ENCODE measurements around the gene CPNE6.

Gene CPNE6

GRCh38 chr14:24055971-24056799 lies 15.2 kb upstream of the CPNE6 start:
- no peak for DNase-seq

- no peak for DNase-seq
These were observed 14.6 kb upstream of the CPNE6 start for GRCh38 chr14:24056800-24057184.

- DNase-seq: no peak
These were observed 14.1 kb upstream of the CPNE6 start for GRCh38 chr14:24057271-24057670.

- no peak for DNase-seq
These were observed 13.5 kb upstream of the CPNE6 start for GRCh38 chr14:24057867-24058259.

- DNase-seq: no peak
These were observed 13.0 kb upstream of the CPNE6 start for GRCh38 chr14:24058260-24058950.

GRCh38 chr14:24058951-24059475 lies 12.3 kb upstream of the CPNE6 start:
- DNase-seq: no peak

- DNase-seq: no peak
These were observed 11.4 kb upstream of the CPNE6 start for GRCh38 chr14:24059841-24060388.

- no peak for DNase-seq
These were observed 10.9 kb upstream of the CPNE6 start for GRCh38 chr14:24060443-24060842.

GRCh38 chr14:24060984-24061913 lies 10.1 kb upstream of the CPNE6 start:
- no peak for DNase-seq

- DNase-seq: no peak
These were observed 9.0 kb upstream of the CPNE6 start for GRCh38 chr14:24062216-24062980.

- no peak for DNase-seq
These were observed 8.0 kb upstream of the CPNE6 start for GRCh38 chr14:24063263-24063836.

- DNase-seq: no peak
These were observed 7.1 kb upstream of the CPNE6 start for GRCh38 chr14:24064091-24064795.

- DNase-seq: no peak
These were observed 6.5 kb upstream of the CPNE6 start for GRCh38 chr14:24064856-24065255.

- no peak for DNase-seq
These were observed 6.0 kb upstream of the CPNE6 start for GRCh38 chr14:24065408-24065807.

- DNase-seq: no peak
These were observed 4.7 kb upstream of the CPNE6 start for GRCh38 chr14:24066496-24067132.

GRCh38 chr14:24067133-24068082 lies 4.0 kb upstream of the CPNE6 start:
- DNase-seq: no peak

- no peak for DNase-seq
These were observed 2.5 kb upstream of the CPNE6 start for GRCh38 chr14:24068711-24069410.

GRCh38 chr14:24069411-24069735 lies 2.0 kb upstream of the CPNE6 start:
- no peak for DNase-seq
